ENCODE results near the gene NT5C1A.

NT5C1A gene

DNA sequence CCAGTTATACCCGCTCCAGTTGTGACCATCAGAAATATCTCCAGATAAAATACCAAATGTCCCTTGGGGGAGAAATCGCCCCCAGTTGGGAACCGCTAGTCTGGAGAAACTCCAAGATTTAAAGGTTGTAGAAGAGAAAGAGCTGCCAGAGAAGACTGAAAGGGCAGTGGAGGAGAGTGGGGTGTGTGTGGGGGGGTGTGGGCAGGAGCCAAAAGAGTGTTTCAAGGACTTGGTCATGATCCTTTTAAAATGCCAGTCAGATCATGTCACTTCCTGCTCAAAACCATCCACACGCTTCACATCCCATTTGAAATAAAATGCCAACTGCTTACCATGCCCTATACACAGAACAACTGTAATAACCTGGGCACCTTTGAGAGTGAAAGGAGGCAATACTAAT, 29.1 kb downstream of the NT5C1A start:
- TF ChIP-seq, protein P1, sequence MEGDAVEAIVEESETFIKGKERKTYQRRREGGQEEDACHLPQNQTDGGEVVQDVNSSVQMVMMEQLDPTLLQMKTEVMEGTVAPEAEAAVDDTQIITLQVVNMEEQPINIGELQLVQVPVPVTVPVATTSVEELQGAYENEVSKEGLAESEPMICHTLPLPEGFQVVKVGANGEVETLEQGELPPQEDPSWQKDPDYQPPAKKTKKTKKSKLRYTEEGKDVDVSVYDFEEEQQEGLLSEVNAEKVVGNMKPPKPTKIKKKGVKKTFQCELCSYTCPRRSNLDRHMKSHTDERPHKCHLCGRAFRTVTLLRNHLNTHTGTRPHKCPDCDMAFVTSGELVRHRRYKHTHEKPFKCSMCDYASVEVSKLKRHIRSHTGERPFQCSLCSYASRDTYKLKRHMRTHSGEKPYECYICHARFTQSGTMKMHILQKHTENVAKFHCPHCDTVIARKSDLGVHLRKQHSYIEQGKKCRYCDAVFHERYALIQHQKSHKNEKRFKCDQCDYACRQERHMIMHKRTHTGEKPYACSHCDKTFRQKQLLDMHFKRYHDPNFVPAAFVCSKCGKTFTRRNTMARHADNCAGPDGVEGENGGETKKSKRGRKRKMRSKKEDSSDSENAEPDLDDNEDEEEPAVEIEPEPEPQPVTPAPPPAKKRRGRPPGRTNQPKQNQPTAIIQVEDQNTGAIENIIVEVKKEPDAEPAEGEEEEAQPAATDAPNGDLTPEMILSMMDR (IDR thresholded peaks at IDR 0.05; ENCODE audit: borderline replicate concordance, control extremely low read depth, extremely low read depth, insufficient read depth, missing control alignments): no peak
- in situ Hi-C loops (cut with MboI; ENCODE audit: low sequenced_read_pairs, unreplicated experiment): no loop called here
- no peak for DNase-seq (ENCODE audit: low spot score)

DNA sequence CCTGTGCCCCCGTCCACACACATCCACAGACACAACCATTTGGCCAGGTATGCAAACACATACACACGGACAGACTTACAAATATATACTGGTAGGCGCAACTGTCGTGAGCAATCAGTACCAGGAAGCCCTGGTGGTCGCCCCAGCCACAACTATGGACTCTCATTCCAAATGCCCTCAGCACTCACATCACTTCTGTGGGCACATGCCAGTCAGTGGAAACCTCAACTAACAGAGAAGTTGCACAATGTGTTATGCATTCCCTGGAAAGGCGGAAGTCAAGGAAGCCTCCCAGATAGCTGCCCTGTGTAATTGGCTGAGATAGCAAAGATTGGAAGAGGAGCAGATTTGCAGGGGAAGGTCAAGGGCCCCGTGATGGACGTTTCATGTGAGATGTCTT, 31.0 kb downstream of the NT5C1A start:
- no peak for DNase-seq (ENCODE audit: low spot score)
- TF ChIP-seq, protein P1 (IDR thresholded peaks at IDR 0.05; ENCODE audit: borderline replicate concordance, control extremely low read depth, extremely low read depth, insufficient read depth, missing control alignments): no peak
- in situ Hi-C loops (cut with MboI; ENCODE audit: low sequenced_read_pairs, unreplicated experiment): no loop called here

DNA sequence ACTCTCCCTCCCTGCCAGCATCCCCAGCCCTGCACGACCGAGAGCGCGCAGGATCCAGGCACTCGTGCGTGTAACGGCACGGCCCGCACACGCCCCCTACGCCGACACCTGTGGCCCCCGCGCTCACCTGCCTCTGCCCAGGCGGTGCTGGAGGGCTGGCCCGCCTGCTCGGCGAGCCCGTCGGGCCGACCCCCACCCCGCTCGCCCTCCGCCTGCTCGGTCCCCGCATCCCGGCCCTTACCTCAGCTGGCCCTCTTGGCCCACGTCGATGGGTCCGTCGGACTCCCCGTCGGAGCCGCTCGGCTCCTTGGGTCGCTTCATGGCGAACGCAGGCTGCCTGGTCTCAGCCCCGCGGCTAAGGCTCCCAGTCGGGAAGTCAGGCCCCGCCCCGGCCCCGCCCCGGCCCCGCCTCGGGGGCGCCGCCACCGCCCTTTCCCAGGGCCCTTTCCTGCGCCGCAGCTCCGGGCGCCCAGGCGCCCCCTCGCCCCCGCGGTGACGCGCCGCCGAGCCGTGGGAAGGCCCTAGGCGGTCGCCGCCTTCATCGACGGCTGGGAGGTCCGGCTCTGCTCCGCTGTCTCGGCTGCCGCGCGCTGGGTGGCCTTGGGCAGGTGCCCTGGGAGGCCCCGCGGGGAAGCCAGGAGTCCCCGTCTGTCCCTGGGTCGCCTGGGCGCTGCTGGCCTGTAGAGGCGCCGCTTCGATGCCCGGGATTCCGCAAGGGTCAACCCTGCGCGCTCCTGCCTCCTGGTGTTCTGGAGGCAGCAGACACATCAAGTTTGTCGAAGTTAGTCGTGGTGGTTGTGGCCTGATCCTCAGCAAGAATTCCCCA, 32.4 kb downstream of the NT5C1A start, which contains the start of gene HEYL:
Gene HEYL (minus strand): TSS at position 339 of the 826 bp plus-strand sequence. CDS start 18 bp downstream, at position 321.
- TF ChIP-seq, protein P1 (IDR thresholded peaks at IDR 0.05; ENCODE audit: borderline replicate concordance, control extremely low read depth, extremely low read depth, insufficient read depth, missing control alignments): peak; percentile 23
- in situ Hi-C loops (cut with MboI; ENCODE audit: low sequenced_read_pairs, unreplicated experiment): no loop called here
- peak; percentile 80 for DNase-seq (ENCODE audit: low spot score)

DNA sequence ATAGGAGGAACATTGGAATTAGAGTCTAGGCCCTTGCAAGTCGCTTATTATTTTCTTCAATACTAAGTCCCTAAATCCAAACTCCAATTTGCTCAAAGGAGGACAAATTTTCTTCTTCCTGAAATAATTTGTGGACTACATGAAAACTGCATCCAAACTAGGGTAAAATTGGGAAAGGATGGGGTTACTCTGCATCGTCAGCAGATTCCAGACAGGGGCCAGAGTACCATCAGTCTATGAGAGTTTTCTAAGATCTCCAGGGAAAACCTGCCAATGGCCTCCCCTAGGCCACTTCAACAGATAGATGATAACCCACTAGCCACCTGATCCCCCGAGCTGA, 33.0 kb downstream of the NT5C1A start:
- in situ Hi-C loops (cut with MboI; ENCODE audit: low sequenced_read_pairs, unreplicated experiment): no loop called here
- TF ChIP-seq, protein P1 (IDR thresholded peaks at IDR 0.05; ENCODE audit: borderline replicate concordance, control extremely low read depth, extremely low read depth, insufficient read depth, missing control alignments): no peak
- DNase-seq (ENCODE audit: low spot score): no peak

DNA sequence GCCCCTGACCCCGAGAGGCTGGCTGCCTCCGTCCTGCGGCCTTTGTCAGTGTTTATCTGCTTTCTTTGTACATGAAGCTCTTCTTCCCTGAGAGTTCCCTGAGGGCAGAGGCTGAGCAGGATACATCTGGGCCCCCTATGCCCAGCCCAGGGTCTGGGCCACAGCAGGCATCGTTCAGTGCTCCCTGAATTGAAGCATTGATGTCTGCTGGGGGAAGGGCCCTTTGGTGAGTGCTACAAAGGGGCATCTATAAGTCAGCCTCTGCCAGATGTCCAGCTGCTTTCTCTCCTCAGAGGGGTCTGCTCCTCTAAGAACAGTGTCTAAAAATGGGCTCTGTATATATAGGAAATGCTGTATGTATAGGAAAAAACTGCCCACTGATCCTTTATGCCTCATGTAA, 34.5 kb downstream of the NT5C1A start:
- TF ChIP-seq, protein P1 (IDR thresholded peaks at IDR 0.05; ENCODE audit: borderline replicate concordance, control extremely low read depth, extremely low read depth, insufficient read depth, missing control alignments): no peak
- DNase-seq (ENCODE audit: low spot score): no peak
- in situ Hi-C loops (cut with MboI; ENCODE audit: low sequenced_read_pairs, unreplicated experiment): no loop called here

DNA sequence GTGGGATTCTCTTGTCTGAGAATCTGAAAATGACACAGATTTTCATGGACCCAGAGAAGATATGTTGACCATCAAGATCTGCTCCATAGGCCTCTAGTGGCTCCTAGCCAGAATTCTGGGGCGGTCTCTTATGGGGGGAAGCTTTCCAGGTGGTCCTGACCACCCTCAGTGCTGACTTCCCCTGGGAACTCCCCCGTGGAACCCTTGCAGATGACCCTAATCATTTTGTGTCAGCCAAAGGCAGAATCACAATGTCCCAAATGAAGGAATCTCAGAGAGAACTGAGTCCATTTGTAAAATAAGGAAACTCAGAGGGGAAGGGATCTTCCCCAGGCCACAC, 36.1 kb downstream of the NT5C1A start:
- no peak for DNase-seq (ENCODE audit: low spot score)
- TF ChIP-seq, protein P1 (IDR thresholded peaks at IDR 0.05; ENCODE audit: borderline replicate concordance, control extremely low read depth, extremely low read depth, insufficient read depth, missing control alignments): no peak
- in situ Hi-C loops (cut with MboI; ENCODE audit: low sequenced_read_pairs, unreplicated experiment): no loop called here
